GM23248 (cell line): ENCODE measurements around the gene HOXA10.

ENCODE experiments used
- EZH2 ChIP-seq: fragments of 200-600 bp; sonication (generic); IDR thresholded peaks from 2 replicates; pipeline ENCODE4 v1.6.1; 2018; ENCODE audit warnings: antibody characterized with exemption, mild to moderate bottlenecking; ENCODE audit not compliant: insufficient read depth, poor library complexity, severe bottlenecking
- EZH2phosphoT487 ChIP-seq: fragments of 200-600 bp; sonication (generic); IDR thresholded peaks from 2 replicates; pipeline ENCODE4 v1.6.1; 2018; ENCODE audit warnings: antibody characterized with exemption, moderate library complexity, mild to moderate bottlenecking, low read depth; ENCODE audit not compliant: insufficient read depth

- TF ChIP-seq EZH2, result no peak
- no peak for TF ChIP-seq EZH2phosphoT487
Observed at GRCh38 chr7:27220440-27220955, 46.4 kb upstream of the HOXA10 start.
